ENCODE measurements around the gene EFR3B.
"Not testable (repeated sequence)": the region's sequence is repeated elsewhere in the genome, so short reads cannot be mapped to it uniquely, and the experiment has no call there.

EFR3B gene, protein sequence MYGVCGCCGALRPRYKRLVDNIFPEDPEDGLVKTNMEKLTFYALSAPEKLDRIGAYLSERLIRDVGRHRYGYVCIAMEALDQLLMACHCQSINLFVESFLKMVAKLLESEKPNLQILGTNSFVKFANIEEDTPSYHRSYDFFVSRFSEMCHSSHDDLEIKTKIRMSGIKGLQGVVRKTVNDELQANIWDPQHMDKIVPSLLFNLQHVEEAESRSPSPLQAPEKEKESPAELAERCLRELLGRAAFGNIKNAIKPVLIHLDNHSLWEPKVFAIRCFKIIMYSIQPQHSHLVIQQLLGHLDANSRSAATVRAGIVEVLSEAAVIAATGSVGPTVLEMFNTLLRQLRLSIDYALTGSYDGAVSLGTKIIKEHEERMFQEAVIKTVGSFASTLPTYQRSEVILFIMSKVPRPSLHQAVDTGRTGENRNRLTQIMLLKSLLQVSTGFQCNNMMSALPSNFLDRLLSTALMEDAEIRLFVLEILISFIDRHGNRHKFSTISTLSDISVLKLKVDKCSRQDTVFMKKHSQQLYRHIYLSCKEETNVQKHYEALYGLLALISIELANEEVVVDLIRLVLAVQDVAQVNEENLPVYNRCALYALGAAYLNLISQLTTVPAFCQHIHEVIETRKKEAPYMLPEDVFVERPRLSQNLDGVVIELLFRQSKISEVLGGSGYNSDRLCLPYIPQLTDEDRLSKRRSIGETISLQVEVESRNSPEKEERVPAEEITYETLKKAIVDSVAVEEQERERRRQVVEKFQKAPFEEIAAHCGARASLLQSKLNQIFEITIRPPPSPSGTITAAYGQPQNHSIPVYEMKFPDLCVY

DNA sequence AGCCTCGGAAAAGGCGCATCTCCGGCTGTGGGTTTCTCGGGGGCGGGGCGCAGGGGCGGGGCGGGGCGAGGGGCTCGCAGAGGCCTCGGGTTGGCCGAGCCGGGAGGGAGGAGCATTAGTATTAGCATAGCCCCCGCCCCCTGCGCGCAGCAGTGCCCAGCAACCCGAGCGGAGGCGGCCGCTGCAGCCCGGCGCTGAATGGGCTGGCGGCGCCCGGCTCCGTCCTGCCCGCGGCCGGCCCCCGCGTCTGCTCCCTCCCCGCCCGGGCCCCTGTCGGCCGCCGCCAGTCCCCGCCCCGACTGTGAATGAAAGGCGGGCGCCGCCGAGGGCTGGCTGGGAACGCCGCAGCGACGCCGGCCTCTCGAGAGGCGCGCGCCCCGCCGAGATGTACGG lies at the start of gene EFR3B:
Gene EFR3B, plus strand, starts transcription at position 149 of the 393 bp plus-strand sequence. Its CDS starts 237 bp downstream, at position 386.
- DNase-seq = peak; percentile 86

DNA sequence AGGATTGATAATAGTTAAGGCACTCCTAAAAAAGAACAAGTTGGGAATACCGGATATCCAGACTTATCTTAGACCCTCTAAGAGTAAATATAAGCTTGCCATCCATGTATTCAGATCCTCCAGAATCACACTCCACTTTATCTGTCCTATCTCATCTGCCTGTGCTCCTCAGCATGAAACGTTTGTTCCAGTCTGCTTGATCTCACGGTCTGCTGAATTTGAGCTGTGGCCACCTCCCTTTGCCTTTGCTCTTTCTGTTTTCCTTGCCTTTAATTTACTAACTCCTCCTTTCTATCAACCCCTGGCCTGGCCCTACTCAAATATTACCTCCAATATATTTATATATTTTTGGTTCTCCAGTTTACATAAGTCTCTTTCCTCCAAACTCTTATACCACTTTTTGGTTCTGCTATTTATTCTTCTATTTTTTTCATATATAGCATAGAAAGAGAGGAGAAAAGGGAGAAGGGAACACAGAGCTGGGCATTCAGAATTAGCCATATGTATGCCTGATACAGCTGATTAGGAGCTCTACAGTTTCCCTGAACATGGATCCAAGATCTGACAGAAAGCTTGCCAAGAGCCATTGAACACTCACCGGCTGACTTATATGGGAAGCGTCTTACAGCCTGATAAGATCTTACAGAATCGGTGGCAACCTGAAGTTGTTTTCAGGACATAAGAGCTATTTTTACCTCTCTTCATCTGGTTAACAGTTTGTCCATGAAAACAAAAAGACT lies 48.3 kb upstream of the EFR3B start:
- DNase-seq = no peak

DNA sequence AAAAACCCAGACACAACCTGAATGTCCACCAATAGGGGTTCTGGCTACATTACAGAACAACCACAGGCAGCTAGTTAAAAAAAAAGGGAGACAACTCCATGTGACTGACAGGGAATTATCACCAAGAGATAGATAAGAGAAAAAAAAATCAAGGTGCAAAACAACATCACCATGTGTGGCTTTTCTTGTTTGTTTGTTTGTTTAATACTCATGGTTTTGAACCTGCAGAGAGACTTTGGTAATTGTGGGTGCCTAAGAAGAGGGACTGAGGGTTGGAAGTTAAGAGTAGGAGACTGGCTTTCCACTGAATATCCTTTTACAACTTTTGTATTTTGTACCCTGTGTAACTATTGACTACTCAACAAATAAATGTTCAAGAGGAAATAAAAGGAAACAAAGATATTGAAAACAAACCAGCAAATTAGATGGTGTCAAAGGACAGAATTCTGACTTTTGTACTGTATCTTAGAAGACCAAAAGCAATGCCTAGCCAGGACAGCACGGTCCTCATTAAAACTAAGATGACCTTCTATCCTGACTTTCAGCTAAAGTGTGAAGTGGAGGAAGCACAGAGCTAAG lies 47.6 kb upstream of the EFR3B start:
- DNase-seq = no peak

DNA sequence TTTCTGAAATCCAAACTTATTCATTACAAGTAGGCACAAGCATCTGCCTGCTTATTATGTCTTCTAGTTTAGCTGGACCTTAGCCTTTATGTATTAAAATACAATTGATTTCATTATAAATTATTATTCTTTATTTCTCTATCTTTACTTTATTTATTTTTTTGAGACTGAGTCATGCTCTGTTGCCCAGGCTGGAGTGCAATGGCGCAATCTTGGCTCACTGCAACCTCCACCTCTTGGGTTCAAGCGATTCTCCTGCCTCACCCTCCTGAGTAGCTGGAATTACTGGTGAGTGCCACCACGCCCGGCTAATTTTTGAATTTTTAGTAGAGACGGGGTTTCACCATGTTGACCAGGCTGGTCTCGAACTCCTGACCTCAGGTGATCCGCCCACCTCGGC lies 42.8 kb upstream of the EFR3B start:
- not testable (repeated sequence) for DNase-seq

DNA sequence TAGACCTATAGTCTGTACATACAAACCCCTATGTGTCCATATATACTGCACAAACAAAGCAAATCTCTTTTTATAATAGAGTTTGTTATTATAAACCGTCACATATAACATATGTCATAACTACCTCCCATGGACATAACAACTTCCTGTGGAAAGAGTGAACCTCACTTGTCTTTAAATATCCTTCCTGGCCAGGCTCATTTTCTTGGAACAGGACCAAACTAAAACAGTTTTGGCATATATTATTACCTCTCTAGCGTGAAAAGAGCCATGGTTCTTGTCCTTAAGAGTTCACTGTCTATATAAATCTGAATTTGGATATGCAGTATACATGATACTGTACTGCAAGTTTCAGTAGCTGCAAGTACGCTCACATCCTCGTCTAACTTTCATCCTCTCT lies 41.8 kb upstream of the EFR3B start:
- DNase-seq = no peak

DNA sequence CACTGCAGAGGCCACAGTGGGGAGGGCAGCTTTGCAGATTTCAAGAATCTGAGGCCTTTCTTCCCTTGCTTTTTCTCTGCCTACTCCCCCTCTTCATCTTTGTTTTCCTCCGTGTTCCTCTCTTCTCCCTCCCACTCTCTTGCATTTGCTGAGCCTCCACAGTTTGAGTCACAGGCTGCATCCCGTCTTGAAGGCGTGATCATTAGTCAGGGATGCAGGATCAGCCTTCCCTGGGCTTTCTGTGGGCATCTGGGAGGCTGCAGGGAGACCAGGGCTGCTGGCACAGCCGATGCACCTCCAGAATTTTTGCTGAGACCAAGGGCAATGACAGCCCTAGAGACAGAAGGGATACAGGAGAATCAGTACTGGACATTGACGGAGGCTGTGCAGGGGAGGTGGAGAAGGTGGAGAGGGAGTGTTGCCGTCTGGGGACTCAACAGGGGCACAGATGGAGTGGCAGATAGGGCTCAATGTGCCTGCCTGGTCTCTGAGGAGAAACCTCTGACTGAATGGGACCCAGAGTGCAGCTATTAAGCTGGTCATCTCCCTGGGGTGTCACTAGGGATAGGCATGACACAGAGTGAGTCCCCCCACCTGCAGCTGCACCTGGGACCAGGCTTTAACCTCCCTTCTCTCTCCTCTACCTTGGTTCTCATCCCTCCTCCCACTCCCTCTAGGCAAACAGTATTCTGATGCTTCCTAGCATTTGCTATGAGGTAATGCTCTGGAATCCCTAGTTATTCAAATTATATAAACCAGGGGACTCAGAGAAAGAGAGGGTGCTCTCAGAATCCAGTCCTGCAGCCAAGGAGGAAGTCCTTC lies 41.2 kb upstream of the EFR3B start:
- DNase-seq = no peak

DNA sequence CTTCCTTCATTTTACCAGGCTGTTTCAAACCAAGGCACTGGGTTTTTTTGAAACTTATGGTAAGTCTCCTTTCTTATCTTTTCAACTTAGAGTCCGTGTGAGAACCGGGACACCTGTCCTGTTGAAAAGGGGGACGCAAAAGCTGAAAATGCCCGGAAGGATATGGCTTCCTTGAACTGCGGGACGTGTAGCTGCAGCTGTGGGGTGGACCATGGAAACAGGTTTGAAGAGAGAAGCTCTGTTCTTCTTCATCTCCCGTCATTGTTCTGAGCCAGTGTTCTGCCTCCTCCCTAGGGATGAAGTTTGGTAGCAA lies 40.6 kb upstream of the EFR3B start:
- DNase-seq = no peak

DNA sequence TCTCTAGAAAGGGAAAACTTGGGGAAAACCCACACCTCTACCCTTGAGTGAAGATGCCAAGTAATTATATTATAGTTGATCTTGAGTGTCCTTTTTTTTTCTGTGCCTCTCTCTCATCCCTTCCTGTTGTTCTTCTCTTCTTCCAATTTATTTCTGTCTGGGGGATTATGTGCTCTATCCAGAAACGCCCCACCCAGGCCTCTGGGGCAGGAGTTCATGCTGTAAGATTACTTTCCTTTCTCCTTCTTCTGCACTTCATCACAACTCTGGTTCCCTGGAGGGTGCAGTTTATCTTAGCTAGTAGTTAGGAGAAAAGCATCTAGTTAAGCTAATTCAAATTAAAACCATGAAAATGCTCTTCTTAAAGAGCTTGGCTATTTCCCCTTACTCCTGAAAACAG lies 39.8 kb upstream of the EFR3B start:
- no peak for DNase-seq

DNA sequence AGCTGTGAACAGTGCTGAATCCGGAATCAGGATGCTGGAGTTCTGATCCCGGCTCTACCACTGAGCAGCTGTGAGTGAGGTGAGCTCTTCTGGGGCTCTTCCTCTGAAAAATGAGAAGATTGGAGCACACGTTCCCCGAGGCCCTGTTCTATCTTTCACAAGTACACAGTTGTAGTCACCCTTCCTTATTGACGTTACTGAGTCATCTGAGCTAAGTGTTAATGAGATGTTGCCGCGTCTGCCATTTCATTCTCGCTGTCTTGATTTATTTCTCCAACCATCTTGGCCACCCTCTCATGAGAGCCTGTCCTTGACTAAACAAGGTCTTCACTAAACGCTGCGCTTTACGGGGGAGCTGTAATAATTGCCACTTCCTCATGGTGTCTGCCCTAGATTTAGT lies 31.9 kb upstream of the EFR3B start:
- no peak for DNase-seq

DNA sequence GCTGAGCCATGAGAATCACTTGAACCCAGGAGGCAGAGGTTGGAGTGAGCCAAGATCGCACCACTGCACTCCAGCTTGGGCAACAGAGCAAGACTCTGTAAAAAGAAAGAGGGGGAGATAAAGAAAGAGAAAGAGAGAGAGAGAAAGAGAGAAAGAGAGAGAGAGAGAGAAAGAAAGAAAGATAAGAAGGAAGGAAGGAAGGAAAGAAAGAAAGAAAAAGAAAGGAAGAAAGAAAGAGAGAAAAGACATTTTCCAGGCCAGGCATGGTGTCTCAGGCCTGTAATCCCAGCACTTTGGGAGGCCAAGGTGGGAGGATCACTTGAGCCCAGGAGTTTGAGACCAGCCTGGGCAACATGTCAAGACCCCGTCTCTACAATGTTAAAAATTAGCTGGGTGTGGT lies 30.5 kb upstream of the EFR3B start:
- not testable (repeated sequence) for DNase-seq

DNA sequence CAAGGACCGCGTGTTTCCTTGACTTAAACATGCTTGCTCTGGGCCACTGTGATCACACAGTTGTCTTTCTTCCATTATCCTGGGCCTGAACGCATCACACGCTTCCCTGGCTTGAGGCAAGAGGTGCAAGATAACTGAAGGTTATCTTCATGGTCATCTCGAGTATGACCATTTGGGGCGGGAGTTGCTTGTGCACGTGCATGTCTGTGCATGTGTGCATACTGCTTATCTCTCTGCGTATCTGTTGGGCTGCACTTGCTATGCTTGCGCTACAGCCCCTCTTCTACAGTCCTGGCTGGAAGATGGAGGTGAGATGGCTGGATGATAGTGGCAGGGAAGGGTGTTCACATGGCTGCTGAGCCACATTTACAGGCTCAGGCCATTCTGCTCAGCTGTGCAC lies 27.2 kb upstream of the EFR3B start:
- DNase-seq = no peak

DNA sequence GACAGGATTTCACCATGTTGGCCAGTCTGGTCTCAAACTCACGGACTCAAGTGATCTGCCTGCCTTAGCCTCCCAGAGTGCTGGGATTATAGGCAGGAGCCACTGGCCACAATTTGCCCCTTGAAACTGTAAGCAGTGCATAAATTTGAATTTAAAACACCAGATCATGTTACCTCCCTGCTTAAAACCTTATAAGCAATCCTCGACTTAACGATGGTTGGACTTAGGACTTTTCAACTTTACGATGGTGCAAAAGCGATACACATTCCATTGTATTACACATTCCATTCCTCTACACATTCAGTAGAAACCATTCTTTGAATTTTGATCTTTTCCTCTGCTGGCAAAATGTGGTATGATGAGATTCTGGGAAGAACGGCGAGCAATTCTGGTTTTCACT lies 23.2 kb upstream of the EFR3B start:
- DNase-seq = no peak

DNA sequence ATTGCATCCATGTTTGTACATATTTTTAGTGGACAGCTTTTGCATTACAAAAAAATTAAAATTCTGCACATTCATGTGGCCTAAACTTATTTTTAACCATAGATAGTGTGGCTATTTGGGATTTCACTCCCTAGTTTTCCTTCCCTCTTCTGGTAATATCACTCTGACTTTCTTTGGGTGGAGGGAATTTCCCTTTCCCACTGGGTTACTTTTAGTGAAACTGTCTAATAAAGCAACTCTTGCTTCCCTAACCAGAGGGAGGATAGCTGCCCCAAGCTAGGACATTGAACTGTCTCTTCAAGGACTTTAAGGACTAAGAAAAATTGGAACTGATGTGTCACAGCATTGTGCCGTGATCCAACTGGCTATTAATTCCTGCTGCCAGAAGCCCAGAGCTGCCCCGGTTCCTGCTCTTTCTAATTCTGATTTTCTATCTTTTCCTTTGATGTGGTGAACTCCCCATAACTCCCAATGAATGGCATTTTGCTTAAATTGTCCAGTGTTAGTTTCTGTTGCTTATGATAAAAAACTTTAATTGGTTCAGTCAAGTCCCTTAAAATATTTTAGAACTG lies 20.0 kb upstream of the EFR3B start:
- DNase-seq = no peak

DNA sequence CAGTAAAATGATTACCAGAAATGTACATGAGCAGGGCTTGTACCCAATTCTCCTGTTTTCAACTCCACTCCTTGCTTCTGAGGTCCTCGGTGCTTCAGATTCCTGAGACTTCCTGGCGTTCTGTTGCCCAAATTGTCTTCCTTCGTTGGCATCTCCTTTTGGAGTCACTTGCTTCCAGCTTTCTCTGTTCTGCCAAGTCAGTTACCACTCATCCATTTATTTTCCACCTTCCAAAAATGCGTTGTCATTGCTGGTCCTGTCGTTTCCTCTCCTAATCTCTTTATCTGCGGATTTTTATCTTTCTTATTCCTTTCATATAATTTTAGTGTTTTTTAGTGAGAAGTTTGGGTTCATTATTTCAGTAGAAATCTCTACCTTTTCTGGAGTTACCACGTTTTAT lies 18.5 kb upstream of the EFR3B start:
- no peak for DNase-seq

DNA sequence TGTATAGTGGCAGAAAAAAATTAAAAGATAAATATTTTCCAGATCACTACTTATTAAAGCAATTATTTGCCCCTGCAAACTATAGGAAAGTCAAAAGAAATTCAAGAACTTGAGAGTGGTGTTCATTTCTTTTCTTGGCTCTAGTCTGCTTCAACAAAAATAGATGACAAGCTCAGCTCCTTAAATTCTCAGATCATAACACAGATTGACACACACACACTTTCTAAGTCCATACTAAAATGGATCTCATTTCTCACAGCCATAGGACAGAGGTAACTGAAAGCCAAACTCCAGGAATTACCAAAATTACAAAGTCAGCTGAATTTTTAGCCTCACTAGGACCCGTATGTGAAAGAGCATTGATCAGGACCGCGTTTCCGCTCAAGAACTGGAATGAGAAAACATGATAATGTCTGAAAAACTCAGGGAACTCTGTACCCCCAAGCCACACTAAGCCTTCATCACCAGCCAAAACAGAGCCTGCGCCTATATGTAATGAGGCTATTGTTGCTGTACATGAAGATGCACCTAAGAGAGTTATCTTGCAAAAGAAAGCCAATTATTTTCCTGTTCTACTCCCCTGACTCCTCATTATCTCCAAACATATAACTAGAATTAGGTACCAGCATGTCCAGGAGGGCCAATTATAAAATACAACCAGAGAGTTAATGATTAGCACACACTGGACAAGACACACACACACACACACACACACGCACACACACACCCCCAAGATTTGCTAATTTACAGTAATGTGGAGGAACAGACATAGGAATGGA lies 16.5 kb upstream of the EFR3B start:
- no peak for DNase-seq

DNA sequence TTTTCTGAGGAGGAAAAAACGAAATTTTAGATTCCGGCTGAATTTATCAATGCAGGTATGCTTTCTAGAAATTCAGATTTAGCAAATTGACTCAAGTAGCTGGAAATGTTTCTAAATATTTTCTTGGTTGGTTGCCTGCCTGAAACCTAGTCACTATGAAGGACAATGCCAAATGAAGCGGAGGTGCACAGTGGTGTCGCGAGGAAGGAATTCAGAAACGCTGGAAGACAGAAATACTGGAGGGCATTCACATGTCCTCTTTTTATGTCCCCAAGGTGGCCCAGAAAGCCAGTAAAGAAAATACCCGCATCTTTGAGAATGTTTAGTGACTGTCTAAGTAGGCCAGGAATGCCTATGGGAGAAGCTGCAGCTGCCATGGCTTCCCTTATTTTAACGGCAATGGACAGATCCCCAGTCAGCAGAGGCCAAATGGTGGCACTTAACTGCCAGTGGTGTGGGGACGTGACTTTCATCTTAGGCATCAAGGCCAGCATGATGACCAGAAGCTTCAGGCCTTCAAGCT lies 15.8 kb upstream of the EFR3B start:
- no peak for DNase-seq

DNA sequence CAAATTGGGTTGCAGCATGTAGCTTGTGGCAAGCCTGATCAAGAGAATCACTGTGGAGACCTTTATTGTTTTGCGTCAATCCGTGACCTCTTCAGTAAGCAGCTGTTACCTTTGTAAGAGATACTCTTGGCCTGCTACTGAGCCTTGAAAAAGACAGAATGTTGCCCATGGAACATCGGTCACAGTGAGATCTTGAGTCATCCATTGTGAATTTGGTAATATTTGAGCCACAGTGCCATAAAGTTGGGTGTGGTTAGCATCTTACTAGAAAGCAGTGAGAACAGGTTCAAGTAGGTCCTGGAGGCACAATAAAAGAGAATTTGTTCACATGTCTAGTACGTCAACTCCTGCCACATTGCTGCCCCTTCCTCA lies 12.7 kb upstream of the EFR3B start:
- no peak for DNase-seq

DNA sequence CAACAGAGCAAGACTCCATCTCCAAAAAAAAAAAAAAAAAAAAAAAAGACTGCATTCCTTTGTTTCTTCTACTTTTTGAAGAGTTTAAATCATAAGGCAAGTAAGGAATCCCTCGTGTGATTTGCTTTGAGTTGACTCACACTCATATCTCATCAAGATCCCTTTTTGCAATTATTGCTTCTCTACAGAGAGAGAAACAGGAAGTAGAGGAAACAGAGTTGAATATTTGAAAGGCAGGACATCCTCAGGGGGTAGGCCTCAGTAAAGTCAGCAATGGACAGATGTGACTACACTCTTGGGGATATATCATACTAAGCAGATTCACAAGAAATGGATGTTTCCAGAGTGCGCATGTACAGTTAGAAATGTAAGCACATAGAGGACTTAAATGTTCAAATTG lies 11.2 kb upstream of the EFR3B start:
- DNase-seq = no peak

DNA sequence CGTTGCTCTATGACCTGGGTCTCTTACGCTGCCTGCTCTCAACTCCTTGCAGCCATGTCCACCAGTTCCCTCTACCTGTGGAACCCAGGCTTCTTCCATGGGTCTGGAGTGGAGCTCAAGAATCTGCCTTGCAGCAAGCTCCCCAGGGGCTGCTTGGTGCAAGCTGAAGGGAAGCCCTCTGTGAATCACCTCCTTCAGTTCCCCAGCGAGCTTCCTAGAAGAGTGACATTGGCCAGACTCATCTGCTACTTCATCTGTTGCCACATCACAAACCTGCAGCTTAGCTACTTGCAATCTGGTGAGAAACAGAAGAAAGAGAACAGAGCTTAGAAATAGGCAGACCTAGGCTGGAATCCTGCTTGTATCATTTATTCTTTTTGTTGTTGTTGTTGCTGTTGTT lies 9.8 kb upstream of the EFR3B start:
- DNase-seq = no peak

DNA sequence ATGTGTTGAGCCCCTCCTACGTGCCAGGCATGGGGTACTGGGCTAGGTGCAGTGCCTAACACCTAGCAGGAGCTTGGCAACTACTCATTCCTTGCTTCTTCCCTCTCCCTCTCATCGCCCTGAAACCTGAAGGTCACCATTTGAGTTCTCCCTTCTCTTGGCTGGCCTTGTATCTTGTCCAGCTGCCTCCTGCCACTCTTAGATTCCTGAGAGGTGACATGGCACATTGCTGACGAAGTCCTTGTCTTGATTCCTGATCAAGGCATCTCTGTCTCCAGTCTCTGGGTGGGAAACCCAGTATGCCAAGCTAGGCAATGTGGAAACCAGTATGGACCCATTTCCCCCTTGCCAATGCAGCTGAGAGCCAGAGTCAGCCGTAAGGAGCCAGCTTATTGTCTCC lies 9.0 kb upstream of the EFR3B start:
- DNase-seq = no peak

DNA sequence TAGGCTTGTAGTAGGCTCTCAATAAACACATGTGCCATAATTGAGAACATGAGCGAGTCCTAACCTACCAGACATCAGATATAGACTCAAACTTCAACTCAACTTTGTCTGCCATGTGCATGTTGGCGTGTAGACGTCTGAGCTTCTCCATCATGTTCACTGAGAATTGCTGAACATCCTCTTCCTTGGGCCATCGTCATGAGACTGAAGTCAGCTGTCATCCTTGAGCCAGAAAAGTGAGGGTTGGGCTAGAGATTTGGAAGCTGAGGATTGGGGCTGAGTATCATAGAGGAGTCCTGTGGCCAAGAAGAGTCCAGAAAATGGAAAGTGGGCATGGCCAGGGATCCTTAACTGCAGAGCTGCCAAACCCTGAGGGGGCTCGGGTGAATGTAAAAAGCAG lies 7.8 kb upstream of the EFR3B start:
- no peak for DNase-seq
